WI38 (cell line): ENCODE results near the gene TEKTIP1.

Source experiments
- H3K4me3 ChIP-seq: 2 replicates; pipeline ENCODE4 v1.5.1; 2011; ENCODE audit warnings: low read depth, mild to moderate bottlenecking, control low read depth, low read length
- CTCF ChIP-seq: IDR thresholded peaks from 2 replicates; pipeline ENCODE4 v1.5.1; 2012; ENCODE audit warnings: low read depth, mild to moderate bottlenecking, control low read depth, low read length

The TEKTIP1 gene

GRCh38 chr19:3589949-3590348, 51.0 kb downstream of the TEKTIP1 start:
- TF ChIP-seq CTCF: no peak
- no peak overlapping the region for H3K4me3 ChIP-seq

GRCh38 chr19:3590991-3591659, 52.2 kb downstream of the TEKTIP1 start:
- no peak overlapping the region for H3K4me3 ChIP-seq
- TF ChIP-seq CTCF: no peak

GRCh38 chr19:3591876-3592613, 53.1 kb downstream of the TEKTIP1 start:
- H3K4me3 ChIP-seq: no peak overlapping the region
- no peak for TF ChIP-seq CTCF

- 0 out of 2 replicates have a peak, but pooled peaks have one; percentile 11 for TF ChIP-seq CTCF
- no peak overlapping the region for H3K4me3 ChIP-seq
These were observed 54.2 kb downstream of the TEKTIP1 start for GRCh38 chr19:3593156-3593555.
